HG02938 (cell line): ENCODE results near the gene RAB30.
"Not testable (repeated sequence)": the region's sequence is repeated elsewhere in the genome, so short reads cannot be mapped to it uniquely, and the experiment has no call there.

Experiments
- ATAC-seq: cut with Tn5 transposase; IDR thresholded peaks from one replicate; pipeline ENCODE4 v1.9.1; 2021; ENCODE audit warnings: mild to moderate bottlenecking, moderate library complexity; ENCODE audit not compliant: unreplicated experiment

RAB30 gene

DNA sequence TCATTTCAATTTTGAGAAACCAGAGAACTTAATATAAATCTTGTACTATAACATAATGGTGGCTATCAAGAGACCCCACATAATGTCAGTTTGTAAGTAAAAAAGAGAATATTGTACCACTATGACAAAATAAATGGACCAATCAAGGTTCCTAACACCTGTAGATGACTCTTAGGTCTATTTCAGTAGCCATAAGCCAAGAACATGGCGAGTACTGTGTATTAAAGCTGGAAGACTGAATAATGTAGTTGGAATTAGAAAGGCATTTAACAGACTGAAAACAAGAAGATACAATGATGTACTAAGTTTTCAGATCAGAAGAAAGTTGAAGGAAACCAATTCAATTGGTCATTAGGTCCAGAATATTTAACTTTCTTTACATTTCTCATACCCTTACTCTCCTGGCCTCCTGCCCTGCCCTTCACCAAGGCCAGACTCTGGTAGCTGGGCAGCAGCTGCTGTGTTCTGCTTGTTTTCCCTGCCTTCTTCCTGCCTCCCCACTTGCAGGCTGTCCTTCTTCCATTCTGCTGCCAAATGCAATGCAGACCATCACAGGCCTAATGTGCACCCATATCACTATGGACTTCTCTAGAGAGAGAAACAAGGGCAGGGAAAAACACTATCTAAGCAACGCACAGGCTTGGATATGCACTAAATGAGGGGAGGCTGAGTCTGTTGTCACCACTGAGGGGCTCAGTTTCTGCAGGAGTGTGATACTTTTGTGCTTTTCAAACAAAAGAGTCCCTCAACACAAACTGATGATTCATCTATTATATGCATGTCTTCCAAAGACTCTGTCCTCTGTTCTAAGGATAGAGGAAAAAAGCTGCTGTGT, 60.1 kb downstream of the RAB30 start:
- no peak for ATAC-seq

DNA sequence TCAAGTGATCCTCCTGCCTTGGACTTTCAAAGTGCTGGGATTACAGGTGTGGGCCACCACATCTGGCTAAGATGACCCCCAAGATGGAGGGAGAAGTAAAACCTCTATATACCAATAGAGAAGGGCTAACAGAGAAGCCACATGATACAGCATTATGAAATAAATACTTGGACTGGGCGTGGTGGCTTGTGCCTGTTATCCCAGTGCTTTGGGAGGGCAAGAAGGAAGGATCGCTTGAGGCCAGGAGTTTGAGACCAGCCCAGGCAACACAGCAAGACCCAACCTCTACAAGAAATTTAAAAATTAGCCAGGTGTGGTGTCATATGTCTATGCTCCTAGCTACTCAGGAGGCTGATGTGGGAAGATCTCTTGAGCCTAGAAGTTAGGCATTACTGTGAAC, 61.7 kb downstream of the RAB30 start:
- no peak for ATAC-seq

DNA sequence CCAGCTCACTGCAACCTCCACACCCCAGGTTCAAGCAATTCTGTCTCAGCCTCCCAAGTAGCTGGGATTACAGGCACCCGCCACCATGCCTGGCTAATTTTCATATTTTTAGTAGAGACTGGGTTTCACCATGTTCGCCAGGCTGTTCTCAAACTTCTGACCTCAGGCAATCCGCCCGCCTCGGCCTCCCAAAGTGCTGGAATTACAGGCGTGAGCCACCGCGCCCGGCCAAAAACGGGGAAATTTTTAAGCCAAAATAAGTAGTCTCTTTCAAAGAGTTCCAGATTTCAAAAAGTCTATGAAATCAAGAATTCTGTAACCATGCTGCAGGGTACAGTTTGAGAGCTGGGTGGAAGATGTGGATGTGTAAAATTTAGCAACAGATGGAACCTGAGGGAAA, 62.6 kb downstream of the RAB30 start:
- not testable (repeated sequence) for ATAC-seq

DNA sequence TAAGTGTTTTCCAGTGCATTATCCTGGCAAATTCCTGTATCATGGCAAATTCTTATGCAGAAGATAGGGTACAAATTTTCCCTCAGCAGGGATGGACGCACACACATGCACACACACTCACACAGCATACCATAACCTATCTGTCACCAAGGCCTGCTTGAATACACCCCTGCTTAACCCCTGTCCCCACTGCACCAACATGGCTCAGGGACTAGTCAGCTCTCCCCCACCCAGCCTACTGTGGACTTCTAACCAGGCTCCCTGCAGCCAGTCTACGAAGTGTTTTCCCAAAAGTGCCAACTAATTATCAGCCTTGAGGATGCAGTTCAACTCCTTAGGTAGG, 63.1 kb downstream of the RAB30 start:
- ATAC-seq = no peak

DNA sequence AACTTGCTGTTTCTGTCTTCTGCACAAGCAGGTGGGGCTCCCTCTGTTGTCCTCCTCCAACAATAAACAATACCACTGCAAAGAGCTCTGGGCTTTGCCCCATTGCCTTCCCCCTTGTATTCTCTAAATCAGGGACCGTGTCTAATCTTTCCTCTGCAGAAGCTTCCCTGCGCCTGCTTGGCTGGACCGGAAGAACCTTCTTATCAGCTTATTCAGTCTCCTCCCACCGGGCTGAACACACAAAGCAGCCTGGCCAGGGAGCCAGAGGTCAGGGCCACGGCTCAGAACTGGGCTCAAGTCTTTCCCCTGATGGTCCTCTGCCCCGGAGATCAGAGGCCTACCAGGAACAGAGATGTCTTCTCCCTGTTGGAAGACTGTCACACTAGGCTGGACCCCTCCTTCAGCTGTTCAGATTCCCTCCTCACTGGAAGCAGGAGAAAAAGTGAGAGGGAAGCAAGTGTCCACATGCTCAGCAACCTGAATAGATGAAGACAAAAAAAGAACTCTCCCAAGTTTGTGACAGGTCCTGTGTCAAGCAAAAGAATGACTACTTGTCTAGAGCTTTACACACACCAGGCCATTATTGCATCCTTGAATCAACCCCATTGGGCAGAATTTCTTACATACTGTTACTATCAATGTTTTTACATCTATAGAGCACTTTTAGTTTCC, 63.7 kb downstream of the RAB30 start:
- ATAC-seq = no peak

DNA sequence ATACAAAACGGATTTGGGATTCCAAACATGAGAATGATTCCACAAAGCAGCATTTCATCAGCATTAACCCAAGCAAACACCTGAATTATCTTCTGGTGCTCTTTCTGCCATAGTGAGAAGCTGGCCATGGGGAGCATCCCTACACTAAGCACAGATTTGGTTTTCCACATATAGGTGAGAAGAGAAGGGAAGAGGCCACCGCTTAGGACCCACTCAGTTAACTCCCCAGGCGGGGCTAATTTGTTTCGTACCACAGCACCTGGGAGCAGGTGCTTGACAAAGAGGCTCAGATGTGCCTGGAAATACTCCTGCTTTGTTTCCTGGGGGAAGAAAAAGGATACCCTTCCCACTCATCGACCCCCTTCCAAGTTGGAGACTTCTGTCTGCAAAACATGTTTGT, 64.2 kb downstream of the RAB30 start:
- no peak for ATAC-seq

DNA sequence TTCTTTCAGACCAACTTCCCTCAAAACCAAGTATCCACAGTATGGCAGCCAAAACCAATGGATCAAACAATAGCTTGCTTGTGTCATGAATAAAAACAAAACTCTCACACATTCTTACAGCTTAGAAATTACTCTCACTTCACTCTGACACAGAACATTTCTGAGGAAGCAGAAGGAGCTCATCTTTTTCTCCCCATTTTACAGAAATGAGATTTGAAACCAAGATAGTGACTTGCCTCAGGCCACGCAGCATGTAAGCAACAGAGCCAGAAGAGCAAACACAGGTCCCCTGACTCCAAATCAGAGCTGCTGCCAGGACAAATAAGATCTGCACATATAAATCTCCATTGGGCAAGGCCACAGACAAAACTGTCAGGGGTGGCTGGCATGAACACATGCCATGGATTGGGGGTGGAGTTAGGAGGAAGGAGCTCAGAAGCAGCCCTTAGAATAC, 64.8 kb downstream of the RAB30 start:
- peak; percentile 75 for ATAC-seq

DNA sequence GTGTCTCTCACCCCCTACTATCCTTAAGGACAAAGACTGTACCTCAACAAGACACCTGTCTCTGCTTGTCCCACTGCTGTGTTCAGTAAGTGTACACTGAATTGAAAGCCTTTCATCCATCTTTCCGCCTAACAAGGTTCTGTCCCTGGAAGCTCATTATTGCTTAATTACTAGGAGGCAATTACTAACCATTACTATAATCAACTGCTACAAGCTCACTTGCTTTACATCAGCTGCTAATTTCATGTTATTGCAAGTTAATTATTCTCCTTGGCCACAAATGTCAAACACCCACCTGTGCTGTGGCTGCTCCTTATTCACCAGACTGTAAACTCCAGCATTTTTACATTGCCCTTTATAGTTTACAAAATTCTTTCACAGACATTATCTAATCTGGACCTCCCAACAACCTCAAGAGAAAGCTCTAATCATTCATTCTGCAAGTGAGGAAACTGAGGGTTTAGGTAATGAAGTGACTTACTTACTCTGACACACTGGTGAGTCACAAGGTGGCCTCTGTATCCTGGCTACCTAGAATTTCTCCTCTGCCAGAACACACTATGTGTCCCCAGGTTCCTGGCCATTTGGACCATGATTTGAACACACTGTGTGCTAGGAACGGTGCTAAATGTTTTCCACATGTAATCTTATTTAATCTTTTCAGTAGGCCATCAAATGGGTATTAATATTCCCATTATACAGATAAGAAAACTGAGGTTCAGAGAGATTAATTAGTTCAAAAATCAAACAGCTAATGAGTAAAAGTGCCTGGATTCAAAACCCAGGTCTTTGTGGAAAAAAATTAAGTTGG, 66.7 kb downstream of the RAB30 start:
- ATAC-seq = no peak

DNA sequence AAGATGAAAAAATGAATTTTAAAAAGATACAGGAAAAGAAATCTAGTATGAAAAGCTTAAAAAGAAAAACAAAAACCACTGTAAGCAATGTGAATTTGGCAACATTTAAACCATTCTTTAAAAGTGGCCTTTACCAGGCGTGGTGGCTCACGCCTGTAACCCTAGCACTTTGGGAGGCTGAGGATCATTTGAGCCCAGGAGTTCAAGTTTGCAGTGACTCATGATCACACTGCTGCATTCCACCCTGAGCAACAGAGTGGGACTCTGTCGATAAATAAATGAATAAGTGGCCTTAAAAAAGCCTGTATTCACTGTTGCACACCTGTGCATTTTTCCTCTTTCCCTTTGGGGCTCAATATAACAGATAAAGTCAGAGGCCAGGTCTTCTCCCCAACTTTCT, 69.2 kb downstream of the RAB30 start:
- ATAC-seq = no peak

DNA sequence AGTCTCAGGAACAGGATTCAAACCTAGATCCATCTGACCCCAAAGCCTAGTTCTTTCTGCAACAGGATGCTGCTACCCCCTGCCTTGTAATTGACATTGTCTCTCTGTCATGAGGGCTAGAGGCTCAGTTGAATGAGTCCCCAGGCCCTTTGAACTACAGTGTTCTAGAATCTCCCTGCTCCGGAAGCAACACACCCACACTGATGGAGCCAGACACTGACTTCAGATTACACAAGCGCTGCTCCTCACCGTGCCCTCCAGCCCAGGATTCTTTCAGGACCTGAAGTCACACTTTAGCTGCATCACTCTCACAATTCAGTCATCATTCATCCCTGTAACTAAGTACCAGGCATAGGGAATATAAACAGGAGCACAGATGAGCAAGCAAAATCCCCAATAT, 69.6 kb downstream of the RAB30 start:
- ATAC-seq = no peak

DNA sequence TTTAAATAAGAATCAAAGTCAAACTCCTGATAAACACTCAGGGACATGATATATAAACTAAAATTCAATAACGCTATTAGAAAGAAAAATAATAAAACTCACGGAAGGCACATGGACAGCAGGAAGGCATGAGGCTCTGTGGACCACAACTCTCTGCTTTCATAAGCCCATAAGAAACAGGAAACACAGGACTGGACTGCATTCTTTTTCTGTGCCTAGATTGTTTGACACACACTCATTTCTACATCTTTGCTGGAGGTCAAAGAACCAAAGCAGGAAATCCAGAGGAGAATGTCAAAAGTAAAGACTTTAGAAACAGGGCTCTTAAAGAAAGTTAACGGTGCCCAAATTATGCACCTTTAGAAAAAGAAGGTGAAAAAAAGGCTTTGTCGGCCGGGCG, 71.3 kb downstream of the RAB30 start:
- ATAC-seq = no peak

DNA sequence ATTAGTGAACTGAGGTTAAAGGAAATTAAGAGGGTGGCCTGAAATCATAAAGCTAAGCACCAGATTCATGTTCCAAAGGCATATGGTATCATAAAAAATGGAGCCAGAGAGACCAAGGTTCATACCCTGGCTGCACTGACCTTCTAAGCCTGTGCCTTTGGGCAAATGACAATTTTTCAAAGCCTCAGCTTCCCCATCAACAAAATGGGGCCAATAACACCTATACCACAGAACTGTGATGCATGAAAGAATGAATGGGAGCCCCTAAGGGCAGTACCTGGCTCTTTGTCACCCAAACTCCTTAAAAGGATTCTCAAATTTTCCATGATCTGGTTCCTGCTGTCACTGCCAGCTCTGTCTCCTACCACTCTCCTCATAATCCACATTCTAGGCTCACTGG, 72.5 kb downstream of the RAB30 start:
- ATAC-seq = no peak

DNA sequence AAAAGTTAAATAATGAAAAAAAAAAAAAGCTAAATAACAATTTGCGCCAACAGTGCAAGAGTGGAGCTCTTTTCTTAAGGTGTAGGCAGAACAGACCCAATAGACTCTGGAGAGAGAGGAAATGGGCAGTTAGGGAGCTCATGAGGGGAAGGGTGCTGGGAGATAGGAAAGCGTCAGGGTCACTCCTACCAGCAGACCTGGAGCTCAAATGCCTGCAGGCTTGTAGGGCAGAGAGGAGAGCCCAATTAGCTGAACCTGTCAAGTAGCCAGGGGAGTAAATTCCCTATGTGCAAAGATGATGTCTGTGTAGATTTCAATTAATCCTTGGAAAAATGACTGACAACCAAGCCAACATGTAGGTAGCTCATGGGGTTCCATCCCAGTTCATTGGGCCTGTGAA, 73.0 kb downstream of the RAB30 start:
- ATAC-seq = no peak

DNA sequence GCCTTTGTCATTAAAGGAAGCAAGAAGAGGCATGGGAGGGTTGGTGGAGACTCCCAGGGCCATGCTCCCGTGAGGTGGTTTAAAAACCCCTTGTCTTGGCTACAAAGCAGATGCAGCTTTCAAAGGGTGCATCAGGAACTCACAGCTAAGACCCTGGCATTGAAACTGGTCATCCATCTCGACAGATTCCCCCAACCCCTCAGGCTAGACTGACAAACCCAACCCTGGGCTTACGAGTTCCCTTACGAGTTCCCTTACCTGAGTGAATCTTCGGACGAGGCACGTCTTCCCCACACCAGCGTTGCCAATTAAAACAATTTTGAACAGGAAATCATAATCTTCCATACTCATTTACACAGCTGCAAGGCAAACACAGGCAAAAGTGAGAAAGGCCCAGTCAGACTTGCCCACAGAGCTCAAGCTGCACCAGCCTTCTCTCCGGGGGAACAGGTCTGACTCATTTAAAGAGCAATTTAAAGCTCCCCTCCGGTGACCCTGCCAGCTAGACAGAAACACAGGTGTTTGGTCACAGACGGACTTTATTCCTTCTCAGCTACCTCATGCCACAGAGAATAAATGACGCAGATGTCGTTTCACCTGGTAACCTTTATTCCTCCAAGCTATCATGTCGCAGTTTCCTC, 74.6 kb downstream of the RAB30 start:
- peak; percentile 92 for ATAC-seq

DNA sequence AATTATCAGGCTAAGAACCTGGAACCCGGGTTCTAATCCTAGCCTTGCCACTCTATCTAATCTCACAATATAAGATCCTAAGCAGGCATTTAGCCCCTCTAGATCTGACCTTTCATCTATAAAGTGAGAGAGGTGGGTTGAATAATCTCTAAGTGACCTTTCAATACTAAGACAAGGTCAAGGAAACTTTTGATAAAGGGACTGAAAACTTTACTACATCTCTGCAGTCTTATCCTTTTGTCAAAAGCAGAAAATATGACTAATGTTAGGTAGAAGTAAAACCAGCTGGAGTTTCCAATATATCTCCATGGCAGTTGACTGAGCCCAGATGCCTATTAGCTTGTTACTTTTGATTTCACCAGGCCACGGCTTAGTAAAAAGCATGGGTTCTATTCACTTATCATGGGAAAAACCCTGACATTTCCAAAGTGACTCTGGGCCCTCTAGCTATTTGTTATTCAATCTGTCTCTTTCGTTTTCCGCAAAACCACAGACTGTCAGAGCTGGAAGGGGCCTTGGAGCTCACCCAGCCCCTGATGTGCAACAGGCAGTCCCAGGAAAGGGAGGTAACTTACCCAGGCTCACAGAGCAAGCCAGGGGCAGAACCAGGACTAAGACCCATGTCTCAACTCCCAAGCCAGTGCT, 75.8 kb downstream of the RAB30 start:
- ATAC-seq = peak; percentile 34

DNA sequence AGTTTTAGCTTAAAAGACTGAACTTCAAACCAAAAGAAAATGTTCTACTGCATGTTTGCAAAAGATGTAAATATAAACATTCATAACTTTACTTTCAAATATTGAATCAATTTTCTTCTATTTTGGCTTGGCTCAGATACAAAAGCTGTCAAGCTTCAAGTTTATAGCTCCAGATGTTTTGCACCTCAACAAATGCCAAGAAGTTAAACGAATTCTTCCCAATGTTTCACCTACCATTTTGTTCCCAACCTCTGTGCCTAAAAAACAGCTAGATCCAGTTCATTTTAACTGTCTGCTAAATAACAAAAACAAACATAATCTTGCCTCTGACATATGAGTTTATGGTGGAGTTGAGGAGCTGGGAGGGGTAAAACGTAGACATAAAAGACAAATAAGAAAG, 76.5 kb downstream of the RAB30 start:
- no peak for ATAC-seq

DNA sequence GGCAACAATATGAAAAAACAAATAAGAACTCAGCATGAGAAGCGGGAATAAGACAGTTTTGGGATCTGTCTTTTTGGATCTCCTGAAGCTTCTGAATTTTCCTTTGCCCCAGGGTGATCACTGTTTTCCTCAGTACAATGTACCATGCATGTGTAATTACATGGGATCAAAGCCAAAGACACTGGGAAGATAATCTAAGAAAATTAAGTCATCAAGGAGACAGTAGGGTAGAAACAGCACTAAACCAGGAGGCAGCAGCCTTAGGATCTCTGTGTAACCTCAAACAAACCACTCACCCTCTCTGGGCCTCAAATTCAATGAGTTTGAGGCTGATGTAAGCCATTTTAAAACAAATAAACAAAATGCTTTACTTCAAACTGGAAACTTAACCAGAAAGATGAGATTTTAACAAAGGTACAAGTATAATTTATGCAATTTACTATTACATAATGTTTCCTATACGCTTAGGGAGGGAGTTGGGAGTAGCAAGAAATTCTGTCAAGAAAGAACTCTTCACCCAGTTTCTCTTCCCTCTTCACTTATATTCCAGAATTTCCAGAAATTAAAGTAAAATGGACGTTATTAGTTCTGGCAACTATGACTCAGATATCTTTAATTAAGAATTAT, 77.0 kb downstream of the RAB30 start:
- ATAC-seq = no peak

DNA sequence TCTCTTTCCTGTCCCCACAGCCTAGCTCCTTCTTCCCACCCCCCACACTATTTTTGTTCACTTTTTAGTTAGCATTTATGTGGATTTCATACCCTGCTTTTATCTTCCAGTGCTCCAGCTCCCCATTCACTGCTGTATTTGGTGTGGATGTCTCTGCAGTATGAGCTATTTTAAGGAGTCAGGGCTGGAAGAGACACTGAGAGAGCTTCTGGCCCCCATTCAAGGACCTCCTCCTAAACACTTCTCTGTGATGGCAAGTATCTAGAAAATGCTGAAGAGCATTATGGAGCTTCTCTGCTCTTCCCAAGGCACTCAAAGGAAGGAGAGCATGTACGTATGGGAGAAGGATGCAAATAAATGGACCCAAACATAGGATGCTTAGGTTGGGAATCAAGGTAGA, 79.5 kb downstream of the RAB30 start:
- no peak for ATAC-seq

DNA sequence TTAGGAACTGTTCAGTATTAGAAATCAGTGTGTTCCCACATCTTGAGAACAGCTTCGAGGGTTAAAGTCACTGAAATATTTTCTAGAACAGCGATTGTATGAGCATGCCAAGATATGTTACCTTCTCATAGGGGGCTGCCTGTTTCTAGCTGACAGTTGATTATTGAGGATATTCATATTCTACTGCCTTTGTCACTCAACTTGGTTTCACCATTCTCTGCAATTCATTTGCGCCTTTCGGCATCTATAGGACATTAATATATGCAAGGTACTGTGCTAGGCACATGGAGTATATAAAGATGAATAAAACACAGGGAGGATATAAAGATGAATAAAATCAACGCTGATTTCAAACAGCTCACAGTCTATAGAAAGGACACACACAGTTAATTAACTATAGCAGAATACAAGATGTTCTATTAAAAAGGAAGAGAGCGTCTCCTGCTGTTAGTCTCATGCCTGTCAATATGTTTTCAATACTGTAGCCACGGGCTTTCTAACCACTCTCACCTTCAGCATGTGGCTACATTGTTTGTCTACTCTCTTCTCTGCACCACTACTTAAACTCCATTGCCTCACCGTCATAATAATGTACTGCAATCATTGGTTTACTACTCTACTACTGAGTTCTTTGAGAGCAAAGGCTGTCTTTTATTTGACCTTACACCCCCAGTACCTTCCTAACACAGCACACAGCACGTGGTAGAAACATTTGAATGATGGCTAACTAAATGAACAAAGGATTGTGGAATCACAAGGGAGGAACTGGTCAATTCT, 81.9 kb downstream of the RAB30 start:
- no peak for ATAC-seq
